Upper lobe of left lung (tissue), 6 donors: ENCODE data around the gene FBXL17. TPM values are rescaled to one million over a fixed set of nuclear protein-coding genes. Genes with fewer than 3 reads are reported as not detected.

ENCODE experiments used
- ATAC-seq, 2 donors: fragments of 200-7000 bp; cut with Tn5 transposase; one replicate each; pipeline ENCODE4 v1.9.1; 2022; ENCODE audit warnings: mild to moderate bottlenecking in 2 of 2, moderate library complexity in 2 of 2; ENCODE audit not compliant: low FRiP score in 2 of 2
- DNase-seq, 2 donors: peaks; one replicate each; pipeline ENCODE4 v3.0.0-alpha.2; 2019 to 2020
- H3K27ac ChIP-seq, 4 donors: fragments of 200-600 bp; sonication (generic); one replicate each; pipeline ENCODE4 v1.5.1; 2016 to 2019
- H3K27me3 ChIP-seq, 4 donors: fragments of 200-600 bp; sonication (generic); one replicate each; pipeline ENCODE4 v1.5.1; 2017 to 2019
- H3K36me3 ChIP-seq, 4 donors: fragments of 200-600 bp; sonication (generic); one replicate each; pipeline ENCODE4 v1.5.1; 2016 to 2019
- H3K4me1 ChIP-seq, 4 donors: fragments of 200-600 bp; sonication (generic); one replicate each; pipeline ENCODE4 v1.5.1; 2018 to 2019
- H3K4me3 ChIP-seq, 4 donors: fragments of 200-600 bp; sonication (generic); one replicate each; pipeline ENCODE4 v1.5.1; 2017 to 2019; ENCODE audit warnings: mild to moderate bottlenecking in 2 of 4, moderate library complexity in 1 of 4
- H3K9me3 ChIP-seq, 4 donors: fragments of 200-600 bp; sonication (generic); one replicate each; pipeline ENCODE4 v1.5.1; 2018 to 2019
- CTCF ChIP-seq, 6 experiments: fragments of 450-650 bp in 4 of 6; fragments of 200-600 bp in 2 of 6; sonication (generic) in 2 of 6; IDR thresholded peaks; one replicate each; pipeline ENCODE4 v1.5.1; 2016 to 2019; ENCODE audit warnings: antibody characterized with exemption in 6 of 6
- EP300 ChIP-seq, 4 donors: sonication (generic); formaldehyde crosslinking; IDR thresholded peaks; one replicate each; pipeline ENCODE4 v1.5.1; 2017; ENCODE audit warnings: antibody characterized with exemption in 4 of 4, control low read depth in 2 of 4
- POLR2A ChIP-seq, 4 donors: fragments of 450-650 bp; IDR thresholded peaks; one replicate each; pipeline ENCODE4 v1.5.1; 2016 to 2017; ENCODE audit warnings: antibody characterized with exemption in 4 of 4, mild to moderate bottlenecking in 2 of 4
- POLR2AphosphoS5 ChIP-seq, 2 donors: sonication (generic); formaldehyde crosslinking; IDR thresholded peaks; one replicate each; pipeline ENCODE4 v1.5.1; 2017; ENCODE audit warnings: antibody characterized with exemption in 2 of 2
- WGBS, 2 donors: methylation state at CpG; one replicate each; pipeline ENCODE4 v1.1.5; 2017 to 2018; 5-methylcytosine and 5-hydroxymethylcytosine counted together
- total RNA-seq, 6 donors: library from RNA; depleted of rRNA in 4 of 6; stranded (reverse); fragments of >200 nt in 4 of 6; gene quantifications; one replicate each; pipeline versions ENCODE4 v1.1.0 to v1.2.1, GENCODE V29; 2016 to 2021
- donor health status: DM: no; HTN: no; CAD: no; lungs with moderate emphysema.
- donor health status: DM: no; HTN: yes; CAD: no; lungs with severe emphysema.

FBXL17 gene
- total RNA-seq, 6 donors from 2014 or later: 10.0 to 47.1 (median 16.9) TPM

GRCh38 chr5:108036482-108036881 lies 345.4 kb downstream of the FBXL17 start:
- H3K4me1 ChIP-seq: no peaks in the 10 kb centered on the region
- no peak for TF ChIP-seq CTCF (IDR thresholded peaks at IDR 0.05)
- TF ChIP-seq EP300 (IDR thresholded peaks at IDR 0.05): no peak
- TF ChIP-seq POLR2A (IDR thresholded peaks at IDR 0.05): no peak
- TF ChIP-seq POLR2AphosphoS5 (IDR thresholded peaks at IDR 0.05): no peak
- no peaks in the 10 kb centered on the region for H3K36me3 ChIP-seq
- no peak overlapping the region for H3K27ac ChIP-seq
- H3K9me3 ChIP-seq: no peaks in the 10 kb centered on the region
- no peak overlapping the region for H3K4me3 ChIP-seq
- ATAC-seq: no peak
- H3K27me3 ChIP-seq: no peaks in the 10 kb centered on the region
- no peak for DNase-seq
- WGBS, 2 donors: 57 to 59% methylated on average over 7 of the region's 7 CpGs

- 80 to 89% methylated on average over 3 of the region's 3 CpGs for WGBS, 2 donors
- DNase-seq: no peak
- H3K4me3 ChIP-seq: no peak overlapping the region
Observed at GRCh38 chr5:108028883-108029282, 353.0 kb downstream of the FBXL17 start.

DNA sequence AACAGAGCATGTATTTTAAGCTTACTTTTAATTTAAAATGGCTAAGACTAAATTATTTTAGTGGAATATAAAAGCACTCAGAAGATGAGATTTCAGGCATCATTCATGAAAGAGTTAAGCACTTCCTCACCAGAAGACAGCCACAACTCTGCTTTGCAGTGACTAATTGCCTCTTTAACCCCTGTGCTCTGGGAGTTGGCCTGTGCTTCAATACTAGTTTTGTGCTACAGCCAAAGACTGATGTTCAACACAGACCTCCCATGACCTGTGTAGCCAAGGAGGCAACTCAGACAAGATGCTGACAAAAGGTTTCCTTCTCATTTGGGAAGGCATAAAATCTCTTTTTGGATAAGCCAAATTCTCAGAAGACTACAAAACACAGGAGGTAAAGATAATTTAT lies 353.5 kb downstream of the FBXL17 start:
- no peaks in the 10 kb centered on the region for H3K9me3 ChIP-seq
- H3K36me3 ChIP-seq: no peaks in the 10 kb centered on the region
- no peak overlapping the region for H3K4me3 ChIP-seq
- H3K27me3 ChIP-seq: no peaks in the 10 kb centered on the region
- DNase-seq (no peak), ATAC-seq (no peak)
- H3K27ac ChIP-seq: no peak overlapping the region
- no peak for TF ChIP-seq POLR2AphosphoS5 (IDR thresholded peaks at IDR 0.05)
- TF ChIP-seq EP300 (IDR thresholded peaks at IDR 0.05): no peak
- TF ChIP-seq CTCF (IDR thresholded peaks at IDR 0.05): no peak
- no peak for TF ChIP-seq POLR2A (IDR thresholded peaks at IDR 0.05)
- no peaks in the 10 kb centered on the region for H3K4me1 ChIP-seq

More at GRCh38 chr5:108028883-108029282, 353.0 kb downstream of the FBXL17 start:
- Histone ChIP-seq H3K27me3 (no peaks in the 10 kb centered on the region), H3K9me3 (no peaks in the 10 kb centered on the region), H3K27ac (no peak overlapping the region), H3K4me1 (no peaks in the 10 kb centered on the region), H3K36me3 (no peaks in the 10 kb centered on the region)
- ATAC-seq: no peak
- TF ChIP-seq CTCF (IDR thresholded peaks at IDR 0.05) (no peak), POLR2A (IDR thresholded peaks at IDR 0.05) (no peak), POLR2AphosphoS5 (IDR thresholded peaks at IDR 0.05) (no peak), EP300 (IDR thresholded peaks at IDR 0.05) (no peak)

GRCh38 chr5:108025957-108026356 lies 355.9 kb downstream of the FBXL17 start:
- TF ChIP-seq EP300 (IDR thresholded peaks at IDR 0.05) (no peak), CTCF (IDR thresholded peaks at IDR 0.05) (no peak), POLR2AphosphoS5 (IDR thresholded peaks at IDR 0.05) (no peak), POLR2A (IDR thresholded peaks at IDR 0.05) (no peak)
- Histone ChIP-seq H3K36me3 (no peaks in the 10 kb centered on the region), H3K4me3 (no peak overlapping the region), H3K27me3 (no peaks in the 10 kb centered on the region), H3K27ac (no peak overlapping the region), H3K9me3 (no peaks in the 10 kb centered on the region), H3K4me1 (no peaks in the 10 kb centered on the region)
- 91 to 94% methylated on average over 2 of the region's 2 CpGs for WGBS, 2 donors
- ATAC-seq (no peak), DNase-seq (no peak)

- WGBS, 2 donors: 79 to 88% methylated on average over 1 of the region's 1 CpG
- DNase-seq (no peak), ATAC-seq (no peak)
- no peaks in the 10 kb centered on the region for H3K4me1 ChIP-seq
- no peak overlapping the region for H3K27ac ChIP-seq
- H3K36me3 ChIP-seq: no peaks in the 10 kb centered on the region
- no peak overlapping the region for H3K4me3 ChIP-seq
- TF ChIP-seq EP300 (IDR thresholded peaks at IDR 0.05) (no peak), CTCF (IDR thresholded peaks at IDR 0.05) (no peak), POLR2A (IDR thresholded peaks at IDR 0.05) (no peak), POLR2AphosphoS5 (IDR thresholded peaks at IDR 0.05) (no peak)
- no peaks in the 10 kb centered on the region for H3K9me3 ChIP-seq
- H3K27me3 ChIP-seq: no peaks in the 10 kb centered on the region
Observed at GRCh38 chr5:108024986-108025385, 356.9 kb downstream of the FBXL17 start.
